Epidermal melanocyte (primary cell): Measurements from ENCODE around the gene MRLN.

ENCODE experiments used
- DNase-seq: peaks from one replicate; pipeline ENCODE4 v3.0.0; 2011; ENCODE audit warnings: low spot score; ENCODE audit not compliant: insufficient read length

Gene MRLN

DNA sequence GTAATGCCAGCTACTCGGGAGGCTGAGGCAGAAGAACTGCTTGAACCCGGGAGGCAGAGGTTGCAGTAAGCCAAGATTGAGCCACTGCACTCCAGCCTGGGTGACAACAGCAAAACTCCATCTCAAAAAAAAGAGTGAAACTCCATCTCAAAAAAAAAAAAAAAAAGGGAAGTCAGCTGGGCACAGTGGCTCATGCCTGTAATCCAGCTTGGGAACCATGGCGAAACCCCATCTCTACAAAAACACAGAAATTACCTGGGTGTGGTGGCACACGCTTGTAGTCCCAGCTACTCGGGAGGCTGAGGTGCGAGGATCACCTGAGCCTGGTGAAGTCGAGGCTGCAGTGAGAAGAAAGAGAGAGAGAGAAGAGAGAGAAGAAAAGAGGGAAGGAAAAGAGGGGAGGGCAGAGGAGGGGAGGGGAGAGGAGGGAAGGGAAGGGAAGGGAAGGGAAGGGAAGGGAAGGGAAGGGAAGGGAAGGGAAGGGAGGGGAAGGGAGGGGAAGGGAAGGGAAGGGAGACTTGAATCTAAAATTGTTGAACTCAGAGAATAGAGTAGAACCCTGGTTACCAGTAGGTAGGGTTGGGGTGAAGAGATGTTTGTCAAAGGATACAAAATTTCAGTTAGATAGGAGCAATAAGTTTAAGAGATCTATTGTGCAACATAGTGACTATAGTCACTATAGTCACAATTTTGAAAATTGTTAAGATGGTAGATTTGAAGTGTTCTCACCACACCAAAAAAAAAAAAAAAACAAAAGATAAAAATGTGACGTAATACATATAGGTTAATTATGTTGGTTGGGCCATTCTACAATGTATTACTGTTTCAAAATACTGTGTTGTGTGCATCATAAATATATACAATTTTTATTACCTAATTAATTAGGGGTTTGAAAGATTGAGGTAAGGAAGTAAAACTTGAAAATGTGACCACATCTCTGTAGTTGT, 46.1 kb downstream of the MRLN start:
- no peak for DNase-seq

DNA sequence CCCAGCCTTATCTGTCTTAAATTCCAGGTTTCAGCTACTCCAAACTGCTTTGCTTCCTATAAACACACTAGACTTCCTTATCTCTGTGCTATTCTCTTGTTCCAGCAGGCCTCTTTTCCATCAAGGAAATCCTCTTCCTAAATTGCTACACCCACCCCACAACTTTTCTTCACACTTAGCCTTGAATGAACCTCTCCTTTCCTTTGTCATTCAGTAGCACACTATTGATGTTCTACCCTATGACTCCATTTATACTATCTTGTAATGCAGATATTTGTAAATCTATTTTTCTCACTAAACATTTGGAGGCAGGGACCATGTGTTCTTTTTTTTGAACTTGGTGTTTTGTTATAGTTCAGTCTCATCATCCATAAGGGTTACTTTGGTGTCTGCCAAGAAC, 47.3 kb downstream of the MRLN start:
- no peak for DNase-seq

DNA sequence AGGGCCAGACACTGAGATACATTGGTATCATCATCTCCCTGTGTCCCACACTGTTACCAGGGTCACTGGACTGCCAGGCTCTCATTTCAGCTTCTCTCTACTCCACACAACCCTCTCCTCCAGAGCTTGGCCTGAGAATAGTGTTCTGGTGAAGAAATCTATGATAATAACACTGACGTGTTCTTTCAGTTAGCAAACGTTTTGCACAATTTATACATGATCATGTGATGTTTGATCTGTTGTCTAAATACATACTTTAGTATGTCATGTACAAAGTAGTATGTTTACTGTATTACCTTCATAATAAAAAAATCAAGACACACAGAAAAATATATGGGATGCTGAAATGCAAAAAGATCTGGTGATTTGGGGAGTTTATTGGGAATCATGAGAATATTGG, 48.6 kb downstream of the MRLN start:
- no peak for DNase-seq

DNA sequence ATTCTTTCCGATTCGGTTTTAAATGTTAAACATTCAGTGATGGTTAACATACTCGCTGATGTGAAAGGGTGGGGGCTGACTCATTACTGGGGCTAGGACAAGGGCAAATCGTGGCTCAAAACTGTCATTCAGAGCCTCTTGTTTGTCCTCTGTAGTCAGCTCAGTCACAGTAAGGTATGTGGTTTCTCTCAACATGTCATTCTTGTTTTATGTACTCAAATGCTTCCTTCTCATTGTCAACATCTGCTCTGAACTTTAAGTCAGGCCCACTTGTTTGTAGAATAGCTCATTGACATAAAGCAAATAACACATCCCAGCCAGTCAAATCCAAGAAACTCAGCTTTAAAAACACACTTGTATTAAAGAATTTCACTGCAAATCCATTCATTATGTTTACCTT, 50.9 kb downstream of the MRLN start:
- DNase-seq: no peak

DNA sequence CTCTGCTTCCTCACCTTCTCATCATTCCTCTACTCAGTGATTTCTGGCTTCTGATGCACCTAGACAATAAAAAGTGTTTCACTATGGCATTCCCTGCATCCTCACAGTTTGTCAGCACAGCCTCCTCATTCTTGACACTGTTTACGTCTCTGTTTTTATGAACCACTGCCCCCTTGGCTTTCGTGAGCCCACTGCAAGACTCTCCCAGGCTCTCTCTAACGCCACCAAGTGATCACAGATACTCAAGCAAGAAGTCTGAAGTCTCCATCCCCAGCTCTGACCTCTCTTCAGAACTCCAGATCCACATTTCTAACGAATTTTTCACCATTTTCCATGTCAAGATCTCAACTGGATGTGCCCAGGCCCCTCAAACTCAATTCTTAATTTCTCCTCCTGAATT, 52.5 kb downstream of the MRLN start:
- DNase-seq: no peak

DNA sequence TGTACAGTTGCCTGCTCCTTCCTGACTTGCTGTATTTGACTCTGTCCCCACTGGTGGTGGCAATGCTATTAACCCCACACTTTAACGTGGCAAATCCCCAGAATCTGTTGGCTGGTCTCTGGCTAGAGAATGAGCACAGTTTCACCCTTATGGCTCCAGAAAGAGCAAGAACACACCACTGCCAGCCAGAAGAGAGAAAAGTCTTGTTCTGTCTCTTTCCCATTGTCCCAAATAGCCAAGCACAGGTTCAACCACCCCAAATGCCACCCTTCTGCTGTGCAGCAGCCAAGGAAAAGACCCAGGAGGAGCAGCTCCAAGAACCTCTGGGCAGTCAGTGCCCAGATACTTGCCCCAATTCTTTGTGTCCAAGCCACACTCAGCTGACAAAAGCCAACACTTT, 54.9 kb downstream of the MRLN start:
- no peak for DNase-seq

DNA sequence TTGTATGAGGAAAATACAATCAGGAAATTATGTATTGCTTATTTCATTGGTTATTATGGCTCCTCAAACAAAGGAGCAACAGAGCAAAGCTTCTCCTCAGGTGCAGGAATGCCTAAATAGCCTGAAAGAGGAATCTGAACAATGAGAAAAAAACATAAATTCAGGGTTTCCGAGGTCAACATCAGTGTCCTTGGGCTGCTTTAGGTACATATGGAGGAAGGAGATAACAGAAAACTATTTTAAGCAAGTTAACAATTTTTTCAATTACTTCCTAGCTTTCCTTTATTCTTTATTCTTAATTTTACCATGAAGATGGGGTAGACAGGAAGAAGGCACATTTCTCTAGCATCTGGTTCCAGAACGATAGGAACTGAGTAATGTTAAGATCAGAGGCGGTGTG, 57.6 kb downstream of the MRLN start:
- no peak for DNase-seq

DNA sequence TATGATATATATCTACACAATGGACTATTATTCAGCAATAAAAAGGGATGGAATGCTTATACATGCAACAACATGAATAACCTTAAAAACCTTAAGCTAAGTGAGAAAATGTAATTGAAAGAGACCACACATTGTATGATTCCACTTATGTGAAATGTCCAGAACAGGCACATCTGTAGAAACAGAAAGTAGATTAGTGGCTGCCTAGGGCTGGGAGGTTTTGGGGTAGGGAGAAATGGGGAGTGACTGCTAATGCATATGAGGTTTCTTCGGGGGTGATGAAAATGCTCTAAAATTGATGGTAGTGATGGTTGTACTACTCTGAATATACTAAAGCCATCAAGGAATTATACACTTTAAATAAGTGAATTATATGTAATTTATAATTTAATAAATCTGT, 58.3 kb downstream of the MRLN start:
- no peak for DNase-seq

DNA sequence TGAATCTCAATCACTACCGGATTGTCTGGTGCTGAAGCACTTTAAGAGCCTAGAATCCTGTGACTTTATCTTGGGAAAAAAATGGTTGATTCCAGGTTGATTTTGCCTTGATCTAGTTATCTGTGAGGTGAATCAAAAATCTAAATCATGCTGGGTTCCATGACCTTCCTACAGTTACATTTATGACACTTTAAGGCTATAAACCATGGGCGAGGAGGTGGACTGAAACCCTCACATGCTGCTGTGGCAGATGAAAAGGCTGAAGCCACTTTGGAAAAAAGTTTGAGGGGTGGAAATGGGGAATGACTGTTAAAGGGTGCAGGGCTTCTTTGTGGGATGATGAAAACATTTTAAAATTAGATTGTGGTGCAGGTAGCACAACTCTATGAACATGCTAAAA, 61.1 kb downstream of the MRLN start:
- no peak for DNase-seq

DNA sequence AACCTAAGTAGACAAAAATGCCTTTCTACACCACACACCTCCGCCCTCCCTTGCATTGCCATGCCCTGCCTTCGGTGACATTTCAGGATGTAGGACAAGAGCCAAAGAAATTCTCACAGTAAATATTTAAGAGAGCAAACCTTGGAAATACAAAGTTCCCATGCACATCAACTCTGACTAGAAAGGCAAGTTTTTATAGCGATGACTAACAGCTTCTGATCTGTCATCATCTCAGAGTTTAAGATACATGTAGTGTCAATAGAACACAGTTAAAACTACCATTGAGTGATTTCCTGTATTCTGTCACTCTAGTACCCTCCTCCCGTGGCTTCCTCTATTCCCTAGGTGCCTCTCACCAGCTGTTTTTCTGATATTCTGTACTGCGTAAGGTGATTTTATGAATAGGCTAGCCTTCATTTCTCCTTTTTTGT, 64.3 kb downstream of the MRLN start:
- no peak for DNase-seq

DNA sequence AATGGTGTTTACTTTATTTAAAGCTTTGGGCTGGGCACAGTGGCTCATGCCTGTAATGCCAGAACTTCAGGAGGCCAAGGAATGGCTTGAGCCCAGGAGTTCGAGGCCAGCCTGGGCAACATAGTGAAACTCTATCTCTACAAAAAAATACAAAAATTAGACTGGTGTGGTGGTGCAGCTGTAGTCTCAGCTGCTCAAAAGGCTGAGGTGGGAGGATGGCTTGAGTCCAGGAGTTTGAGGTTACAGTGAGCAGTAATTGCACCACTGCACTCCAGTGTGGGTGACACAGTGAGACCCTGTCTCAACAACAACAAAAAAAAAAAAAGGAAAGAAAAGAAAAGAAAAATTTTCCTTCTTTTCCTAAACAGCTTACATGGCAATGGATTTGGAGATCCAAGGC, 65.6 kb downstream of the MRLN start:
- no peak for DNase-seq
